Activated CD4-positive, alpha-beta memory T cell treated with anti-CD3 and anti-CD28 coated beads for 36 hours (primary cell): Measurements from ENCODE around the gene IGFBP3. TPM values are rescaled to one million over a fixed set of nuclear protein-coding genes. Genes with fewer than 3 reads are reported as not detected.

Experiments
- CTCF ChIA-PET: fragments of 350-600 bp; sonication (Branson Sonifier 250); formaldehyde crosslinking; loops from one replicate; lab custom pipeline; 2021; ENCODE audit warnings: antibody characterized with exemption, inconsistent platforms; lab: Charles Lee
- POLR2A ChIA-PET: fragments of 350-600 bp; sonication (Branson Sonifier 250); formaldehyde crosslinking; loops from one replicate; lab custom pipeline; 2021; ENCODE audit warnings: antibody characterized with exemption; lab: Charles Lee
- DNase-seq: peaks from one replicate; pipeline ENCODE4 v3.0.0-alpha.2; 2020
- H3K27ac Mint-ChIP-seq: one replicate; pipeline ENCODE4 v1.8.0; 2021; ENCODE audit warnings: mixed read lengths
- H3K27me3 Mint-ChIP-seq: one replicate; pipeline ENCODE4 v1.8.0; 2021; ENCODE audit warnings: mixed read lengths
- H3K36me3 Mint-ChIP-seq: one replicate; pipeline ENCODE4 v1.8.0; 2021; ENCODE audit warnings: mixed read lengths
- H3K4me1 Mint-ChIP-seq: one replicate; pipeline ENCODE4 v1.8.0; 2021; ENCODE audit warnings: low read depth, mixed read lengths
- H3K4me3 Mint-ChIP-seq: one replicate; pipeline ENCODE4 v1.8.0; 2021; ENCODE audit warnings: mild to moderate bottlenecking, mixed read lengths
- H3K9me3 Mint-ChIP-seq: one replicate; pipeline ENCODE4 v1.8.0; 2021; ENCODE audit warnings: mixed read lengths
- intact Hi-C: fragments of 100-400 bp; cut with micrococcal nuclease; formaldehyde crosslinking; loops from one replicate; pipeline ENCODE4 v1.15.1; 2023
- total RNA-seq, 2 experiments: library from RNA; stranded (reverse); gene quantifications; one replicate each; pipeline ENCODE4 v1.2.3, GENCODE V29; 2021

Gene IGFBP3
- total RNA-seq, 2 experiments from 2014 or later = 1.1 to 1.9 TPM

- Mint-ChIP-seq H3K4me3 (no peak overlapping the region), H3K27me3 (peaks cover under 1% of the 10 kb centered on the region), H3K4me1 (no peaks in the 10 kb centered on the region), H3K36me3 (no peaks in the 10 kb centered on the region), H3K27ac (no peak overlapping the region), H3K9me3 (peaks cover 2% of the 10 kb centered on the region)
- intact Hi-C loops = loop anchor here (10.0 kb wide), 1 partner anchor 1275 kb away; no protein-coding TSS in a partner anchor
- no peak for DNase-seq
- CTCF ChIA-PET = no interaction called here
- POLR2A ChIA-PET = no interaction called here
Measured at GRCh38 chr7:45909561-45909960, 11.5 kb downstream of the IGFBP3 start.

- ChIA-PET POLR2A (no interaction called here), CTCF (no interaction called here)
- no peak overlapping the region for H3K27ac Mint-ChIP-seq
- H3K4me1 Mint-ChIP-seq = no peaks in the 10 kb centered on the region
- intact Hi-C loops = loop anchor here (10.0 kb wide), 1 partner anchor 1282 kb away; no protein-coding TSS in a partner anchor
- peaks cover 2% of the 10 kb centered on the region for H3K9me3 Mint-ChIP-seq
- H3K4me3 Mint-ChIP-seq = no peak overlapping the region
- H3K36me3 Mint-ChIP-seq = peaks cover 1% of the 10 kb centered on the region
- DNase-seq = no peak
- peaks cover 5% of the 10 kb centered on the region for H3K27me3 Mint-ChIP-seq
Measured at GRCh38 chr7:45902820-45903219, 18.3 kb downstream of the IGFBP3 start.

GRCh38 chr7:45901566-45901965, 19.5 kb downstream of the IGFBP3 start:
- Mint-ChIP-seq H3K4me3 (no peak overlapping the region), H3K36me3 (peaks cover 1% of the 10 kb centered on the region), H3K4me1 (no peaks in the 10 kb centered on the region), H3K27me3 (peaks cover 5% of the 10 kb centered on the region), H3K9me3 (peaks cover 2% of the 10 kb centered on the region), H3K27ac (no peak overlapping the region)
- ChIA-PET POLR2A (no interaction called here), CTCF (no interaction called here)
- intact Hi-C loops = loop anchor here (10.0 kb wide), 1 partner anchor 1283 kb away; no protein-coding TSS in a partner anchor
- DNase-seq = no peak

- Mint-ChIP-seq H3K36me3 (peaks cover 1% of the 10 kb centered on the region), H3K27me3 (peaks cover 23% of the 10 kb centered on the region), H3K4me1 (no peaks in the 10 kb centered on the region), H3K4me3 (no peak overlapping the region), H3K9me3 (no peaks in the 10 kb centered on the region), H3K27ac (no peak overlapping the region)
- CTCF ChIA-PET = no interaction called here
- DNase-seq = no peak
- POLR2A ChIA-PET = no interaction called here
- intact Hi-C loops = no loop called here
Measured at GRCh38 chr7:45898222-45898621, 22.9 kb downstream of the IGFBP3 start.

GRCh38 chr7:45897042-45897690, 23.9 kb downstream of the IGFBP3 start:
- ChIA-PET POLR2A (no interaction called here), CTCF (no interaction called here)
- Mint-ChIP-seq H3K36me3 (no peaks in the 10 kb centered on the region), H3K27ac (no peak overlapping the region), H3K4me1 (no peaks in the 10 kb centered on the region), H3K9me3 (no peaks in the 10 kb centered on the region), H3K4me3 (no peak overlapping the region), H3K27me3 (peaks cover 27% of the 10 kb centered on the region)
- no peak for DNase-seq
- intact Hi-C loops = no loop called here

GRCh38 chr7:45894665-45895062, 26.4 kb downstream of the IGFBP3 start:
- H3K27me3 Mint-ChIP-seq = peaks cover 34% of the 10 kb centered on the region
- POLR2A ChIA-PET = no interaction called here
- H3K4me3 Mint-ChIP-seq = no peak overlapping the region
- CTCF ChIA-PET = no interaction called here
- no peaks in the 10 kb centered on the region for H3K9me3 Mint-ChIP-seq
- no peaks in the 10 kb centered on the region for H3K4me1 Mint-ChIP-seq
- intact Hi-C loops = no loop called here
- no peak for DNase-seq
- no peaks in the 10 kb centered on the region for H3K36me3 Mint-ChIP-seq
- no peak overlapping the region for H3K27ac Mint-ChIP-seq

- Mint-ChIP-seq H3K4me3 (no peak overlapping the region), H3K36me3 (no peaks in the 10 kb centered on the region), H3K9me3 (no peaks in the 10 kb centered on the region), H3K27me3 (peaks cover 39% of the 10 kb centered on the region), H3K4me1 (no peaks in the 10 kb centered on the region), H3K27ac (no peak overlapping the region)
- ChIA-PET CTCF (interaction anchor here (1.4 kb wide), 1 partner anchor 29 kb away, joined by 3 read pairs; no protein-coding TSS in a partner anchor), POLR2A (no interaction called here)
- DNase-seq = no peak
- intact Hi-C loops = no loop called here
Measured at GRCh38 chr7:45893996-45894664, 26.9 kb downstream of the IGFBP3 start.

- DNase-seq = no peak
- no peak overlapping the region for H3K27ac Mint-ChIP-seq
- H3K27me3 Mint-ChIP-seq = peaks cover 41% of the 10 kb centered on the region
- H3K4me1 Mint-ChIP-seq = no peaks in the 10 kb centered on the region
- ChIA-PET CTCF (interaction anchor here (1.4 kb wide), 1 partner anchor 29 kb away, joined by 3 read pairs; no protein-coding TSS in a partner anchor), POLR2A (no interaction called here)
- intact Hi-C loops = no loop called here
- no peaks in the 10 kb centered on the region for H3K36me3 Mint-ChIP-seq
- no peaks in the 10 kb centered on the region for H3K9me3 Mint-ChIP-seq
- no peak overlapping the region for H3K4me3 Mint-ChIP-seq
Measured at GRCh38 chr7:45893374-45893995, 27.6 kb downstream of the IGFBP3 start.

GRCh38 chr7:45892407-45893035, 28.6 kb downstream of the IGFBP3 start:
- Mint-ChIP-seq H3K27ac (no peak overlapping the region), H3K9me3 (no peaks in the 10 kb centered on the region), H3K27me3 (peaks cover 50% of the 10 kb centered on the region), H3K4me1 (peaks cover 2% of the 10 kb centered on the region), H3K4me3 (no peak overlapping the region), H3K36me3 (no peaks in the 10 kb centered on the region)
- POLR2A ChIA-PET = no interaction called here
- CTCF ChIA-PET = interaction anchor here (0.7 to 1.4 kb wide), 4 partner anchors 10 to 1196 kb away, joined by 3 to 5 read pairs (median 3); no protein-coding TSS in a partner anchor
- intact Hi-C loops = no loop called here
- DNase-seq = no peak

- no peaks in the 10 kb centered on the region for H3K36me3 Mint-ChIP-seq
- intact Hi-C loops = no loop called here
Measured at GRCh38 chr7:45891462-45892402, 29.3 kb downstream of the IGFBP3 start.

GRCh38 chr7:45890902-45891461, 30.1 kb downstream of the IGFBP3 start:
- ChIA-PET POLR2A (no interaction called here), CTCF (interaction anchor here (0.6 to 1.3 kb wide), 6 partner anchors 17 to 1306 kb away, joined by 3 to 4 read pairs (median 3); no protein-coding TSS in a partner anchor)
- H3K4me3 Mint-ChIP-seq = no peak overlapping the region
- H3K36me3 Mint-ChIP-seq = no peaks in the 10 kb centered on the region
- no peak overlapping the region for H3K27ac Mint-ChIP-seq
- no peaks in the 10 kb centered on the region for H3K9me3 Mint-ChIP-seq
- intact Hi-C loops = no loop called here
- H3K4me1 Mint-ChIP-seq = peaks cover 2% of the 10 kb centered on the region
- peaks cover 48% of the 10 kb centered on the region for H3K27me3 Mint-ChIP-seq
- no peak for DNase-seq

More at GRCh38 chr7:45891462-45892402, 29.3 kb downstream of the IGFBP3 start:
- CTCF ChIA-PET = interaction anchor here (0.7 to 1.3 kb wide), 5 partner anchors 9 to 1197 kb away, joined by 3 to 5 read pairs (median 3); no protein-coding TSS in a partner anchor
- H3K9me3 Mint-ChIP-seq = no peaks in the 10 kb centered on the region
- POLR2A ChIA-PET = no interaction called here
- no peak overlapping the region for H3K27ac Mint-ChIP-seq
- H3K4me1 Mint-ChIP-seq = peaks cover 2% of the 10 kb centered on the region
- peaks cover 53% of the 10 kb centered on the region for H3K27me3 Mint-ChIP-seq
- no peak for DNase-seq
- H3K4me3 Mint-ChIP-seq = no peak overlapping the region
